OCI-M1 (cell line): ENCODE data around the gene VWA7.
A peak's percentile ranks its signal among the peaks of the same experiment; 100 is the strongest.
"Not testable (repeated sequence)": the region's sequence is repeated elsewhere in the genome, so short reads cannot be mapped to it uniquely, and the experiment has no call there.

Experiments used
- DNase-seq: peaks from one replicate; lab custom pipeline; 2025; lab: John Stamatoyannopoulos, UW

Gene VWA7, protein sequence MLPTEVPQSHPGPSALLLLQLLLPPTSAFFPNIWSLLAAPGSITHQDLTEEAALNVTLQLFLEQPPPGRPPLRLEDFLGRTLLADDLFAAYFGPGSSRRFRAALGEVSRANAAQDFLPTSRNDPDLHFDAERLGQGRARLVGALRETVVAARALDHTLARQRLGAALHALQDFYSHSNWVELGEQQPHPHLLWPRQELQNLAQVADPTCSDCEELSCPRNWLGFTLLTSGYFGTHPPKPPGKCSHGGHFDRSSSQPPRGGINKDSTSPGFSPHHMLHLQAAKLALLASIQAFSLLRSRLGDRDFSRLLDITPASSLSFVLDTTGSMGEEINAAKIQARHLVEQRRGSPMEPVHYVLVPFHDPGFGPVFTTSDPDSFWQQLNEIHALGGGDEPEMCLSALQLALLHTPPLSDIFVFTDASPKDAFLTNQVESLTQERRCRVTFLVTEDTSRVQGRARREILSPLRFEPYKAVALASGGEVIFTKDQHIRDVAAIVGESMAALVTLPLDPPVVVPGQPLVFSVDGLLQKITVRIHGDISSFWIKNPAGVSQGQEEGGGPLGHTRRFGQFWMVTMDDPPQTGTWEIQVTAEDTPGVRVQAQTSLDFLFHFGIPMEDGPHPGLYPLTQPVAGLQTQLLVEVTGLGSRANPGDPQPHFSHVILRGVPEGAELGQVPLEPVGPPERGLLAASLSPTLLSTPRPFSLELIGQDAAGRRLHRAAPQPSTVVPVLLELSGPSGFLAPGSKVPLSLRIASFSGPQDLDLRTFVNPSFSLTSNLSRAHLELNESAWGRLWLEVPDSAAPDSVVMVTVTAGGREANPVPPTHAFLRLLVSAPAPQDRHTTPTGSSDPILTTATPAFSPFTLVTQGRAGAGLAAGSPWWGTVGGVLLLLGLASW

DNA sequence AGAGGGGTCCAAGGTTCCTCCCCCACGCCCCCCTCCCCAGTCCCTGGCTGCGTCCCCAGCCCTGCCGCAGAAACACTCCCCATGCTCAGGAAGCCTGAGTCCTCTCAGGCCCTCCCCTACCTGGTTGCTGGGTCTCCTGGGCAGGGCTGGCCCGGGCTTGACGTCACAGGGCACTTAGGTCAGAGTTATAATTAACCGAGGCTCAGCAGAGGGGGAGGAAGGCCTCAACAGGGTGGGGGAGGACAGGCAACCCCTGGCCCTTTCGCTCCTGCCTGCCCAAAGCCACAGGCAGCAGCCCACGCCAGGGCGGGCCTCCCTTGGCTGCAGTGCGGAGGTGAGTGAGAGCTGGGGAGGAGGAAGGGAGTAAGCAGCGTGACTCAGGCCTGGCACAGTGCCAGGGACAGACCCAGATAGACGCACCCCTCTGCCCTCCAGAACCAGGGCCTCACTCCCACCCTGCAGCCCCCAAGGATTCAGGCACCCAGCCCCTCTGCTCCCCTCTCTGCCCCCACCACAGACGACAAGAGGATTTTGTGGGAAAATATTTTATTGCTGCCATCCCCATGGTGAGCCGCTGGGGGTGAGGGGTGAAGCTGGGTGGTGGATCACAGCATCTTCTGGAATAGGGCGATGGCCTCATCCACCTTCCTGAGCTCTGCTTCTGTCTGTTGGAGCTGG, at the start of gene VWA7:
TSS of gene VWA7 (minus strand) at position 340 of the 678 bp plus-strand sequence. CDS start 549 bp downstream, outside the sequence.
- peak; percentile 98 for DNase-seq

DNA sequence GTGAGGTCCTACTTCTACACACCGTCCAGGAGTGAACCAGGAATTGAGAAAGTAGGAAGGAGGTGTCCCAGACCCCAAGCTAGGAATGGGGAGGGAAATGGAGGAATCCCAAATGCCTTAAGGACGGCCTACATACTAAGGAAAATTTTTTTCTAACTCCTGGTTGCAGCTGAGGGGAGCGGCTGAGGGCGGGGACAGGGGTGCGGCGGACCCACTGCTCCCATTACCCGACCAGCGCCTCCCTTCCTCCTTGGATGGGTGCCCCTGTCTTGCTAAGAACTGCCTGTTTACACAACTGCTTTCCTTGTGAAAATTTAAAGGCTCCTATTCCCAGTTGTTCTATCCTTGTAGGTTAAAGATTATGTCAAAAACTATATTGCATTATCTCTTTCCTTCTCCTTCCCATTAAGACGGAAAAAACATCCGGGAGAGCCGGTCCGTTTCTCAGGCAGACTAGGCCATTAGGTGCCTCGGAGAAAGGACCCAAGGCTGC, 49.7 kb upstream of the VWA7 start:
- DNase-seq: peak; percentile 95

DNA sequence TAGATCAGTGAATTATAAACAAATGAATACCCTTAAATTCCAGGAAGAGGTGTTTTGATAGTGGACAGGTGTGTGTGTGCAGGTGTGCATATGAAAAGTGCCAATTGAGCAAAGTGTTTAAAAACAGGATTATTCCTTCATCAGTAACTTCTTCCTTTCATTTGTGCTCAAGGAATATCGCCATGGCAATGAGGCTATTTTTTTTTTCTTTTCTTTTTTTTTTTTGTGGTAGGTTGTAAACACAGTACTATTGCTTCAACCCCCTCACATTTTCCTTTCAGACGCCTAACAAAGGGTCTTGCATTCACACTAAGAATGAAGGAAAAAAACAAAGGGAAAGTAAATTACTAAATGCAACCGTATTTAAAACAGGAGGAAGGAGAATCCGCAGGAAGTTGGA, 48.4 kb upstream of the VWA7 start:
- DNase-seq: no peak

DNA sequence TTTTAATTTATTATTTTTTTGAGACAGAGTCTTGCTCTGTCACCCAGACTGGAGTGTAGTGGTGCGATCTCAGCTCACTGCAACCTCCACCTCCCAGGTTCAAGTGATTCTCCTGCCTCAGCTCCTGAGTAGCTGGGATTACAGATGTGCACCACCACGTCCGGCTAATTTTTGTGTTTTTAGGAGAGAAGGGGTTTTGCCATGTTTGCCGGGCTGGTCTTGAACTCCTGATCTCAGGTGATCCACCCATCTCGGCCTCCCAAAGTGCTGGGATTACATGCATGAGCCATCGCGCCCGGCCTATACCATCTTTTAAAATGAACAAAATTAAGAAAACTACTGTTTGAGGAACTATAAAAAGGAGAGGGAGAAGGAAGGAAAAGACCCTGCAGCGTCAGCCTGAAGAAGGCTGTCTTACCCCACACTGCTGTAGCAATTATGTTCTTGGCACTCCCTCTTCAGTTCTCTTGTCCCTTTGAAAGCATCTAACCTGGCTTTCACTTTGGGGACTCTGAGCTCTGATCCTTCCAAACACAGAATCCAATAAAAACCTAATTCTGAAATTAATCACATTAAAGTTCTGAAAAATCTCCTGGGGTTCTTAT, 46.6 kb upstream of the VWA7 start:
- not testable (repeated sequence) for DNase-seq

DNA sequence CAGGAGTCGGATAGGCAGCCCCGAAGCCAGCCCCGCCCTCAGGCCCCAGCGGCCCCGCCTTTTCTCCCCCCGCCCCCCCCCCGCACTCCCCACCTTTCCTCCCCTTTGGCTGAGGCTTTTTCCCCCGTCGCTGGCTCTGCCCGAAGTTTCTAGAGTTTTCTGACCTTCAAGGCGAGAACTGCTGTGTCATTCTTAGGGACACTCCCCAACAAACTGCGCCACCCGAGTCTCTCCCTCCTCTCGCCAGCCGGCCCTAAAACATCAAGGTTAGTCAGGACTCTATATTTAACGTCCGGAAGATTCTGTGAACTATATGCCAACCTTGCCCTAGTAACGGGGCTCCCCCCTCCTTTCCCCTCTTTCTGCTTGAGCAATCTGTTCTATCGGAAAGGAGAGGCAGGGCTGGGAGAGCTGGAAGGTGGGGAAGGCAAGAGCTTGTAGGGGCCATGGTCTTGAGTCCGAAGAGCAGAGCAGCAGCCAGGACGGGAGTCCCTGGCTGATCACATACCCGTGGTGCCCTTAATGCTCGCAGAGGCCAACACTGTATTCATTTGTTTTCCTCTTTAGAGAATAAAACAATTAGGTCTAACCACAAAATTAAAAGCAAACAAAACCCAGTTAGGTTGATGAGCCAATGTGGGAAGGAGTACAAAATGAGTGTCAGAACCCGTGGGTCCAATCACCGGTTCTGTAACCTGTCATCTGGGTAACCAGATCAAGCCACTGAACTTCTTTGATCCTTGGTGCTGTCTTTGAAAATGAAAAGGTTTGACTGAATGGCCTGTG, 45.1 kb upstream of the VWA7 start:
- DNase-seq: peak; percentile 97

DNA sequence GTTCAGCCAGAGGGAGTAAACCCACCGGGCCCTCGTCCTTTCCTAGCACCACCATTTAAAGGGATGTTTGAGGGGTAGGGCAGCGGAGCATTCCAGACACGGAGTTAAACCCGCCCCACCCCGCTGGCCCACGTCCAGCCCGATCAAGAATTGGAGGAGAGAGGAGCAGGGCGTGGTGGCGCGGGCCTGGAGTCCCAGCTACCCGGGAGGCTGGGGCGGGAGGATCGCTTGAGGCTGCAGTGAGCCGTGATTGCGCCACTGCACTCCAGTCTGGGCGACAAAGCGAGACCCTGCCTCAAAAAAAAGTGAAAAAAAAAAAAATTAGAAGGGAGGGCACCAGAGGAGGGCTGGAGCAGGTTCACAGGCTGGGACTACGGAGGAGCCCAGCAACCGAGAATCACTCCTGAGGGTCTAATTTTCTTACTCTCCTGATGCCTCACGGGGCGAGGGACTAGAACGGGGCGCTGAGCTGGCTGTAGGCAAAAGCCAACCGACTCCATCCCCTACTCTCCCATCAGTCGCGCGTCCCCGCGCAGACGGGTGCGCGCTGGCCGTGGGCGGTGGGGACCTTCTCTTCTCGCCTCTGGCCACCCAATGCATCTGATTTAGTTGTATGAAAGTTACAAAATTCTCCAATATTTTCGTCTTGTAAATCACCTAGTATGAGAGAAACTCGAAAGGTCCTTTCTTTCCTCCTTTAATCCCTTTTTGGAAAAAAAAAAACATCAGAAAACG, 44.3 kb upstream of the VWA7 start:
- DNase-seq: peak; percentile 92

DNA sequence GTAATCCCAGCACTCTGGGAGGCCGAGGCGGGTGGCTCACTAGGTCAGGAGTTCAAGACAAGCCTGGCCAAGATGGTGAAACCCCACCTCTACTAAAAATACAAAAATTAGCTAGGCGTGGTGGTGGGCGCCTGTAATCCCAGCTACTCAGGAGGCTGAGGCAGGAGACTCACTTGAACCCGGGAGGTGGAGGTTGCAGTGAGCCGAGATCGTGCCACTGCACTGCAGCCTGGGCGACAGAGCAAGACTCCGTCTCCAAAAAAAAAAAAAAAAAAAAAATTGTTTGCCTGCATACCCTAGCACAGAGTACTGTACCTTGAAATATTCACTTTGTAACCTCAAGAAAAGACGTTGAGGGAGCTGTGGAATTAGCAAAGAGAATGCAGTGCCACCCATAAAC, 43.3 kb upstream of the VWA7 start:
- not testable (repeated sequence) for DNase-seq

DNA sequence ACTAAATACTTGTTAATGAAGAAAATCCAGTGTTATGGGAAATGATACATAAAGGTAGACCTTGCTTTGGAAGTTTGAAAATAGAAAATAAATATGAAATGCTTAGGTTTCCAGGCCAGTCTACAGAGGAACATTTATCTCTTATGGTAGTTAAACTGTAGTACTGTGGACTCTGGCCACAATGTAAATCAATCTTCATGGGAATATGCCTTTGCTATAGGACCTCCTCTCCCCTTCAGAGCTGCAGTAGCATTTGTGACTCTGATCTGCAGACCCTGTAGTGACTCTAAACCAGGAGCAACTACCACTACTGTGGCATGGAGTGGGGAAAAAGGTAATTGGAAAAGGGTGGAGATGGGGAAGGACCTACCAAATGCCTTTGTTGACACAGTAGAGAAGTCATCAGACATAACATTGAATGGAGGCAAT, 42.8 kb upstream of the VWA7 start:
- DNase-seq: peak; percentile 29

DNA sequence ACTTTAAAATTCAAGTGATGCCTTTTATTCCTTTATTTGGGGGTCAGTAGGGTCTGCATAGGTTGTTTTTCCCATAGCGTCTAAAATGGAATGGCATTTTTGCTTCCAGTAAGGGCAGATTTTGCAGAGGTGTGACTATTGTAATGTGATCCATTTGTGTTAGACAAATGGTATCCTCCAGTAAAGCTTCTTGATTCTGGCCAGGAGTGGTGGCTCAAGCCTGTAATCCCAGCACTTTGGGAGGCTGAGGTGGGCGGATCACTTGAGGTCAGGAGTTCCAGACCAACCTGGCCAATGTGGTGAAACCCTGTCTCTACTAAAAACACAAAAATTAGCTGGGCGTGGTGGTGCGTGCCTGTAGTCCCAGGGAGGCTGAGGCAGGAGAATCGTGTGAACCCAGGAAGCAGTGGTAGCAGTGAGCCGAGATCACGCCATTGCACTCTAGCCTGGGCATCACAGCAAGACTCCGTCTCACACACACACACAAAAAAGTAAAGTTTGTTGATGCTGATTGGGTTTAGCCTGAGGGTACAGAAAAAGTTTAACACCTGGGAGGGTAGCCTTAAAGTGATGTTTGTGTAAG, 40.9 kb upstream of the VWA7 start:
- DNase-seq: not testable (repeated sequence)

DNA sequence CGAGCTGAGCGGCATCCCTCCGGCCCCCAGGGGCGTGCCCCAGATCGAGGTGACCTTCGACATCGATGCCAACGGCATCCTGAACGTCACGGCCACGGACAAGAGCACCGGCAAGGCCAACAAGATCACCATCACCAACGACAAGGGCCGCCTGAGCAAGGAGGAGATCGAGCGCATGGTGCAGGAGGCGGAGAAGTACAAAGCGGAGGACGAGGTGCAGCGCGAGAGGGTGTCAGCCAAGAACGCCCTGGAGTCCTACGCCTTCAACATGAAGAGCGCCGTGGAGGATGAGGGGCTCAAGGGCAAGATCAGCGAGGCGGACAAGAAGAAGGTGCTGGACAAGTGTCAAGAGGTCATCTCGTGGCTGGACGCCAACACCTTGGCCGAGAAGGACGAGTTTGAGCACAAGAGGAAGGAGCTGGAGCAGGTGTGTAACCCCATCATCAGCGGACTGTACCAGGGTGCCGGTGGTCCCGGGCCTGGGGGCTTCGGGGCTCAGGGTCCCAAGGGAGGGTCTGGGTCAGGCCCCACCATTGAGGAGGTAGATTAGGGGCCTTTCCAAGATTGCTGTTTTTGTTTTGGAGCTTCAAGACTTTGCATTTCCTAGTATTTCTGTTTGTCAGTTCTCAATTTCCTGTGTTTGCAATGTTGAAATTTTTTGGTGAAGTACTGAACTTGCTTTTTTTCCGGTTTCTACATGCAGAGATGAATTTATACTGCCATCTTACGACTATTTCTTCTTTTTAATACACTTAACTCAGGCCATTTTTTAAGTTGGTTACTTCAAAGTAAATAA, 40.2 kb upstream of the VWA7 start:
- peak; percentile 73 for DNase-seq

DNA sequence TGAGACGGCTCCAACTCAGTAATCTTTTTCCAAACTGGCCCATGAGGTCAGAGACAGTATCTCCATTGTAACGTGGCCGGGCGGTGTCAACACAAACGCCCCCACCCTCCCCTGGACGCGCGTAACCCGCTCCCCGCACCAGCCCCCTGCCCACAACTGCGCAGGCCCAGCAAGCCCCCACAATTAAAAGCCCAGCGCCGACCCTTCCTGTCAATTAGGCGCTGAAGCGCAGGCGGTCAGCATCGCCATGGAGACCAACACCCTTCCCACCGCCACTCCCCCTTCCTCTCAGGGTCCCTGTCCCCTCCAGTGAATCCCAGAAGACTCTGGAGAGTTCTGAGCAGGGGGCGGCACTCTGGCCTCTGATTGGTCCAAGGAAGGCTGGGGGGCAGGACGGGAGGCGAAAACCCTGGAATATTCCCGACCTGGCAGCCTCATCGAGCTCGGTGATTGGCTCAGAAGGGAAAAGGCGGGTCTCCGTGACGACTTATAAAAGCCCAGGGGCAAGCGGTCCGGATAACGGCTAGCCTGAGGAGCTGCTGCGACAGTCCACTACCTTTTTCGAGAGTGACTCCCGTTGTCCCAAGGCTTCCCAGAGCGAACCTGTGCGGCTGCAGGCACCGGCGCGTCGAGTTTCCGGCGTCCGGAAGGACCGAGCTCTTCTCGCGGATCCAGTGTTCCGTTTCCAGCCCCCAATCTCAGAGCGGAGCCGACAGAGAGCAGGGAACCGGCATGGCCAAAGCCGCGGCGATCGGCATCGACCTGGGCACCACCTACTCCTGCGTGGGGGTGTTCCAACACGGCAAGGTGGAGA, 38.1 kb upstream of the VWA7 start, which contains the start of the genes HSPA1A and HSPA1L:
TSS of gene HSPA1A (plus strand) at position 519 of the 814 bp plus-strand sequence. CDS start at position 733, 214 bp downstream.
TSS of gene HSPA1L (minus strand) at position 259 of the 814 bp plus-strand sequence. CDS start 3,311 bp downstream, outside the sequence.
- DNase-seq: peak; percentile 98

DNA sequence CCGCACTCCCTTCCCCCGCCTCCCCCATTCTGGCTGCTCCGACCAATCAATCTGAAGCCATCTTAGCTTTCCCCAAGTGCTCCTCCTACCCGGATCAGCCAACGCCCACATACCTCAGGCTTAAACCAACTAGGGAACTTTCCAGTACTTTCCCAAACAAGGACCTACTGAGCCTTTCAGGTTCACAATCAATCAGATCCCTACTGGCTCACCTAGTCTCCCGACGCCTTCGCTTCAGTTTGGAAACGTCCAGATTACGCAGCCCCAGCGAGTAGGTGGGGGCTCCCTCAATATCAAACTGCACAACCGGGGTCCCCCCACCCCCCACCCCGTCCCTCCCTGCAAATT, 37.5 kb upstream of the VWA7 start:
- peak; percentile 96 for DNase-seq

DNA sequence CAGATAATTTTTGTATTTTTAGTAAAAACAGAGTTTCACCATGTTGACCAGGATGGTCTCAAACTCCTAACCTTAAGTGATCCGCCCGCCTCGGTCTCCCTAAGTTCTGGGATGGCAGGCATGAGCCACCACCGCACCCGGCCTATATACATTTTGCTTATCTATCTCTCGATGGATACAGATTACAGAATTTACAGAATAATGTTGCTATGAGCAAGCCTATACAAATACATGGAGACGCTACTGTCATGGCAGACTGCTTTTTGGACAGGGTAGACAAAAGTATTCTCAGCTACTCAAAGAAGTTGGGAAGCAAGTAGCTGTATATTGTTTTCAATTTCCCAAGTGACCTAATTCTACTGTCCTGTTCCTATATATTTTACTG, 36.3 kb upstream of the VWA7 start:
- no peak for DNase-seq

DNA sequence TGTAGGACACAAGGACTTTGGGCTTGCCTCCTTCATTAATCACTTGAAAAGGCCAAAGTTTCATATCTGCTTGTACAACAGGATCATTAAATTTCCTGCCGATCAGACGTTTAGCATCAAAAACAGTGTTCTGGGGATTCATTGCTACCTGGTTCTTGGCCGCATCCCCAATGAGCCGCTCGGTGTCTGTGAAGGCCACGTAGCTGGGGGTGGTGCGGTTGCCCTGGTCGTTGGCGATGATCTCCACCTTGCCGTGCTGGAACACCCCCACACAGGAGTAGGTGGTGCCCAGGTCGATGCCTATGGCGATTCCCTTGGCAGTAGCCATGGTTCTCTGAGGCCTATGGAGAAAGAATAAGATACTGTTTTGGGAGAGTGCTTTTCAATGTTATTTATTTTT, 34.5 kb upstream of the VWA7 start:
- no peak for DNase-seq

DNA sequence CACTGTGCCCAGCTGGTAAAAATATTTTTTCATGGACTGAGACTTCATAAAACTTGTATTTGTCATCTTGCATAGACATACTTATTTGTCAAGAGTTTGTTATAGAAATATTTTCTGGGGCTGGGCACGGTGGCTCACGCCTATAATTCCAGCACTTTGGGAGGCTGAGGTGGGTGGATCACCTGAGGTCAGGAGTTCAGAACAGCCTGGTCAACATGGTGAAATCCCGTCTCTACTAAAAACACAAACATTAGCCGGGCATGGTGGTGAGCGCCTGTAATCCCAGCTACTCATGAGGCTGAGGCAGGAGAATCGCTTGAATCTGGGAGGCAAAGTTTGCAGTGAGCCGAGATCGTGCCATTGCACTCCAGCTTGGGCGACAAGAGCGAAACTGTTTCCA, 31.5 kb upstream of the VWA7 start:
- DNase-seq: not testable (repeated sequence)

DNA sequence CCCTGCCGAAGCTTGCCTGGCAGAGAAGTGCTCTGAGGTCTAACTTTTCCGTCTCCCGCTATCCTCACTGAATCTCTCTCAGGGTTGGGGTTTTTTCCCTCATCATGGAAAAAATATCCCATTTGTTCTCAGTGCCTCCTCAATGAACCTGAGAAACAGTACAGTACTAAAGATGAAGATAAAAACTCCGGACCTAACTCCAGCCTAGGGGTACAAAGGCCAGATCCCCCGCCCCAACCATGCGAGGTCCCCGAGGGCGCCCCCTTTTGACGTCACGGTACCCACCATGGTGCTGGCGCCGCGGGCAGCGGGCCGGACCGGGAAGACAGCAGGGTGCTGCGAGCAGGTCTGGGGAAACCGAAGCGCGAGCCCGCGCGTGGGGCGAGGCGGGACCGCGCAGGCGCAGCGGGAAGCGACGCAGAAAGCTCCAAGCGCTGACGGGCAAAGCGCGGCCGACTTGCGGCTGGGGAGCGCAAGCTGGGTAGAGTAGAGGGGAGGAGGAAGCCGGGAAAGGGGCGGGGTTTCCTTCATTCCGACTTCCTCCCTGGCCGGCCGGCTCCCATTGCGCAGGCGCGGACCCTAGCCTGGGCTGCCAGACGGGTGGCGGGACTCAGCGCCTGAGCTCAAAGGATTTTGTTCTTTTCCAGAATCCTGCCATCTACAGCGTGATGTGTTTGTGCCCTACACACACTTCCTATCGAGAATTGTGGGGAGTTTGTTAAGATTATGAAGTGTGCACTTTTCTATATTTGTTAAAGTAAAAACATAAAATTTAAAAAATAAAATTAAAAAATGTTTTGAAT, 29.5 kb upstream of the VWA7 start, which contains the start of gene LSM2:
TSS of gene LSM2 (minus strand) at position 497 of the 803 bp plus-strand sequence. CDS start at position 288, 209 bp downstream.
- peak; percentile 99 for DNase-seq

DNA sequence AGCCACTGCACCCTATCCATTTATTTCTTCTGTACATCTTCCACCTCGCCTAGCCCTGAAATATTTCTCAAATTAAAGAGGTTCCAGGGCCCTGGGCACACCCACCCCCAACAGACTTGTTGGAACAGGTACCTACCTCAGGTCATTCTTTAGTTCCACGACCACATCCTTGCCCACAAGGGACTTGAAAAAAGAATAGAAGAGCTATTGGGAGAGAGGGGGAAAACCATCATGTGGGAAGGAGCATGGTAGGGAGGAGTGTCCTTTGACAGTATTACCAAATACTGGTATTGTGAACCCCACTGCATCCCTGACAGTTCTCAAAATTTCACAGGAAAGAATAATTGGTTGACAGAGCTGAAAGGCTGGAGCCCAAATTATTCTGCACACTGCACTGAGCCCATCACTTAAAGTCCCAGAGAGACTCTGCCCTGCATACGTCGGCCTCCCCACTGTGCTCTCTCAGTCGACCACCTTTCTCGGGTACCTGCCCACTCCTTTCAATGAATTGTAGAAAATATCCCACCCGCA, 28.9 kb upstream of the VWA7 start:
- DNase-seq: no peak
